ENCODE results near the gene SERTAD3. TPM values are rescaled to one million over a fixed set of nuclear protein-coding genes. Genes with fewer than 3 reads are reported as not detected.
"Not testable (repeated sequence)": the region's sequence is repeated elsewhere in the genome, so short reads cannot be mapped to it uniquely, and the experiment has no call there.

SERTAD3 gene
- total RNA-seq, 1 donor from 2014 or later, result 18.8 TPM

- DNase-seq (ENCODE audit: extremely low read depth, low read depth, low spot score), result no peak
Observed at GRCh38 chr19:40458597-40458974, 14.5 kb upstream of the SERTAD3 start.

GRCh38 chr19:40457953-40458596 lies 13.9 kb upstream of the SERTAD3 start:
- no peak for DNase-seq (ENCODE audit: extremely low read depth, low read depth, low spot score)

- no peak for DNase-seq (ENCODE audit: extremely low read depth, low read depth, low spot score)
Observed at GRCh38 chr19:40457048-40457447, 12.9 kb upstream of the SERTAD3 start.

- DNase-seq (ENCODE audit: extremely low read depth, low read depth, low spot score), result not testable (repeated sequence)
Observed at GRCh38 chr19:40453943-40454342, 9.8 kb upstream of the SERTAD3 start.

- DNase-seq (ENCODE audit: extremely low read depth, low read depth, low spot score), result no peak
Observed at GRCh38 chr19:40453151-40453735, 9.1 kb upstream of the SERTAD3 start.

- DNase-seq (ENCODE audit: extremely low read depth, low read depth, low spot score), result no peak
Observed at GRCh38 chr19:40452016-40452415, 7.9 kb upstream of the SERTAD3 start.

- no peak for DNase-seq (ENCODE audit: extremely low read depth, low read depth, low spot score)
Observed at GRCh38 chr19:40450664-40451063, 6.5 kb upstream of the SERTAD3 start.

GRCh38 chr19:40449506-40449905 lies 5.4 kb upstream of the SERTAD3 start:
- no peak for DNase-seq (ENCODE audit: extremely low read depth, low read depth, low spot score)

- DNase-seq (ENCODE audit: extremely low read depth, low read depth, low spot score), result no peak
Observed at GRCh38 chr19:40446263-40446784, 2.2 kb upstream of the SERTAD3 start.

GRCh38 chr19:40445780-40446262 lies 1.7 kb upstream of the SERTAD3 start:
- no peak for DNase-seq (ENCODE audit: extremely low read depth, low read depth, low spot score)

GRCh38 chr19:40444825-40445312 lies 734 bp upstream of the SERTAD3 start:
- DNase-seq (ENCODE audit: extremely low read depth, low read depth, low spot score), result no peak

- DNase-seq (ENCODE audit: extremely low read depth, low read depth, low spot score), result no peak
Observed at GRCh38 chr19:40443131-40443999, 770 bp downstream of the SERTAD3 start.

GRCh38 chr19:40442328-40443130 lies 1.6 kb downstream of the SERTAD3 start:
- DNase-seq (ENCODE audit: extremely low read depth, low read depth, low spot score), result no peak

- DNase-seq (ENCODE audit: extremely low read depth, low read depth, low spot score), result no peak
Observed at GRCh38 chr19:40441719-40442253, 2.3 kb downstream of the SERTAD3 start.

GRCh38 chr19:40438284-40438683 lies 5.9 kb downstream of the SERTAD3 start:
- DNase-seq (ENCODE audit: extremely low read depth, low read depth, low spot score), result no peak

GRCh38 chr19:40433391-40434216 lies 10.5 kb downstream of the SERTAD3 start:
- DNase-seq (ENCODE audit: extremely low read depth, low read depth, low spot score), result no peak

- not testable (repeated sequence) for DNase-seq (ENCODE audit: extremely low read depth, low read depth, low spot score)
Observed at GRCh38 chr19:40432760-40433159, 11.4 kb downstream of the SERTAD3 start.

- no peak for DNase-seq (ENCODE audit: extremely low read depth, low read depth, low spot score)
Observed at GRCh38 chr19:40431698-40432097, 12.4 kb downstream of the SERTAD3 start.

- not testable (repeated sequence) for DNase-seq (ENCODE audit: extremely low read depth, low read depth, low spot score)
Observed at GRCh38 chr19:40430242-40430641, 13.9 kb downstream of the SERTAD3 start.

Data from glomerular endothelial cell (primary cell).